ENCODE results near the gene NCBP2L.

Gene NCBP2L

GRCh38 chrX:107758231-107758766 lies 19.2 kb upstream of the NCBP2L start:
- TF ChIP-seq CTCF (IDR thresholded peaks at IDR 0.05; ENCODE audit: borderline replicate concordance, control extremely low read depth, extremely low read depth, insufficient read depth, missing control alignments): no peak
- in situ Hi-C loops (cut with MboI; ENCODE audit: low sequenced_read_pairs, unreplicated experiment): no loop called here

DNA sequence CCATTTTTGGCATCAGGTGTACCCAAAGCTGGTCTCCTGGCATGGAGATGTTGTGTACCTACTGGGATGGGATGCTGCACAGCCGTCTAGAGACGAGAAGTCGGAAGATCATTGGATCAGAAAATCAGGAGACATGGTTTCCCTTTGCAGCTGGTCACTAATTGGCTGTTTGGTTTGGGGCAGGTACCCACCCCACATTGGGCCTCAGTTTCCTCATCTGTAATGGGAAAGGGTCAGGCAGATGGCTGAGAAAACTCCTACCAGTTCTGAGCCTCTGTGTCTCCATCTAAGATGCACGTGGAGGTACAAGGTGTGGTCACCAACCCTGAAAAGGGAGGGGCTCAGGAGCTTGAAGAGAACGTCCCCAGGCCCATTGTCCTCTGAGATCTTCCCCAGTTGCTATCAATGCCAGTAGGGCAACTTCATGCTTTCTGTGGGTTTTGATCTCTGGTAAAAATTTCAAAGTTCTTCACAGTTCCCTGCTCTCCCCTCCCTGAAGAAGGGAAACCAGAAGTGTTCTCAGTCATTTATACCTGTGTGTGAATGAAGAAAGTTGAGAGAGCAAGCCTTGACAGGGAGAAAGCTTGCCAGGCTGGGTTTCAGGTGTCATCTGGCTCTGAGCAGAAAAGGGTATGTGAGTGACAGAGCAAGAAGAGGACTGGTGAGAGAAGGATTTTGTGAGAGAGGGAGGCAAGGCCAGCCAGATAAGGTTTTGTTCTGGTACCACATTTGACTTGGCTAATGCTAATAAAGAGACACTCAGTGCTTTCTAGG lies 17.0 kb upstream of the NCBP2L start:
- in situ Hi-C loops (cut with MboI; ENCODE audit: low sequenced_read_pairs, unreplicated experiment): no loop called here
- TF ChIP-seq CTCF (IDR thresholded peaks at IDR 0.05; ENCODE audit: borderline replicate concordance, control extremely low read depth, extremely low read depth, insufficient read depth, missing control alignments): no peak

More at GRCh38 chrX:107758231-107758766, 19.2 kb upstream of the NCBP2L start:
- DNase-seq (ENCODE audit: low spot score): no peak

GRCh38 chrX:107763647-107764046 lies 13.9 kb upstream of the NCBP2L start:
- DNase-seq (ENCODE audit: low spot score): no peak
- TF ChIP-seq CTCF (IDR thresholded peaks at IDR 0.05; ENCODE audit: borderline replicate concordance, control extremely low read depth, extremely low read depth, insufficient read depth, missing control alignments): no peak
- in situ Hi-C loops (cut with MboI; ENCODE audit: low sequenced_read_pairs, unreplicated experiment): no loop called here

More for the DNA sequence above, 17.0 kb upstream of the NCBP2L start:
- no peak for DNase-seq (ENCODE audit: low spot score)

DNA sequence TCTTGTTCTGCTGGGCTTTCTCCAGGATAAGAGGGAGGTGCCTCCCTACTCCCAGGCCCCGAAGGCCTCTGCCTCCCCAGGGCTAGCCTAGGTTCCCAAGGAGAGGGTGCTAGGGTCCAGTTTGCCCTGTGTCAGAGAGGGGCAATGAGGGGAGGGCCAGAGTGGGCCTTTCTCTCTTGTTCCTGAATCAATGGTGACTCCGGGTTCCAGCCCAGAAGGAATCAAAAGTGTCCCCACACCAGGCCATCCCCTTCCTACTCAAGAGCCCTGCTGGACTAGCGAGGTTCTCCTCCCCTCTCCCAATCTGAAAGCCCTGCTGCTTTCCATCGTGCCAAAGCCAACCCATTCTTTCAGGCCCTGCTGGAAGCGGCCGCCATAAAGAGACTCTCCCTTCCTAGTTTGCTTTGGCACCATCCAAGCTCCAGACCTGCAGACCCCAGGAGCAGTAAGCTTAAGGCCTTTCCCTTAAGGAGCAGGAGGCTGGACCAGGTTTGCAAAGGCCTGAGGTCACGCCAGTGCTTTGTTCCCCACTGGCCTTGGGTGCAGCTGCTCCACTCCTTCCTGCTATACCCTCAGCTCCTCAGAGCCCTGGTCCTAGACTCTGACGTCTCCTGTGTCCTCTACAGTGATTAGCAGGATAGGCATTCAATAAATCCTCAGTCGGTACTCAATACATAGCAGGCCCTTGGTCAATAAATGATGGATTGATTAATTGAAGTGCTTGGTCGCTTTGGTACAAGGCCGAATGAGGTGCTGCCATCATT lies 12.5 kb upstream of the NCBP2L start:
- no peak for TF ChIP-seq CTCF (IDR thresholded peaks at IDR 0.05; ENCODE audit: borderline replicate concordance, control extremely low read depth, extremely low read depth, insufficient read depth, missing control alignments)
- in situ Hi-C loops (cut with MboI; ENCODE audit: low sequenced_read_pairs, unreplicated experiment): no loop called here
- no peak for DNase-seq (ENCODE audit: low spot score)

DNA sequence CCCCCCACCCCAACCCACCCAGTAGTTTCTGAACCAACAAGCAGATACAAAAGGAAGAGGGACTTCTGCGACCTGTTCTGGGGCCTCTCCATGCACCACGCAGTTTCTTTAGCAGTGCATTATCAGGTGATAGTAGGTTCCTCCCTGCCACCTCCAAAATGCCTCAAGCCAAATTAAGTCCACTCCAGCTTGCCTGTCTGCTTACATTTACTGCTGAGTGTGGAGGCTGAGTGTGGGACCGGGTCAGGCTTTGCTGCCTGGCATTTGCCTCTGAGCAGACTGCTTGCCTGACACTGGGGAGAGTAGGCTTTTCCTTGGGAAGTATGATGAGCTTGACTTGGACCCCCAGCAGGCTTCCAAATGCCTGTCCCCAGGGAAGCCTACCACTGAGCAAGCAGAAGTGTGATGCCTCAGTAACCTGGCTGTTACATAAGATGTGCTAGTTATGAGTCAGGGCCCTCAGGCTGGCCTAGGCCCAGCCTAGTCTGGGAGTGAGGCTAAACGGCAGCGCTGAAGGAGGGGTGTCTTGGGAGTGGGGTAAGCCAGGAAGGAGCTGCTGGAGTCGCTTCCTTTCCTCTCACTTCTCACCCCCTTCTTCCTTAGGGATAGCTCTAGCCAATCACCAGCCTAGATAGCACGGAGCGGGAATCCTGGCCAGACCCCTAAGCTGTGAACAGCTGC lies 10.9 kb upstream of the NCBP2L start:
- in situ Hi-C loops (cut with MboI; ENCODE audit: low sequenced_read_pairs, unreplicated experiment): no loop called here
- no peak for DNase-seq (ENCODE audit: low spot score)
- no peak for TF ChIP-seq CTCF (IDR thresholded peaks at IDR 0.05; ENCODE audit: borderline replicate concordance, control extremely low read depth, extremely low read depth, insufficient read depth, missing control alignments)

DNA sequence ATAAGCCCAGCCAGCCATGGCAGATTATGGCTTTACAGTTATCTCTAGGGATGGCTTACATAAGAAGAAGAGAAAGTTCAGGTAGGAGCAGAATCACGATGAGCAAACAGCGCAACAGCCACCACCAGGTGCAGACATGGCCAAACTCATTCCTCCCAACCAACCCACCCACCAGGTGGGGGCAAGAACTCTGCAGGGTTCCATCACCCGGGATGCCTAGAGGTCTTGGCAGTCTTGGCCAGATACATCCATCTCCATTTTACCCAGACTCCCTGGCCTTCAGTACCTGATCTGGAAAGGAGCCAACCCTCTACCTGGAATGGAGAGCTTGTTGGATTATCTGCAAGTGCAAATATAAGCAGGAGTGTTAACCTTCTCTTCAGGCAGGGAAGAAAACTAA lies 9.5 kb upstream of the NCBP2L start:
- DNase-seq (ENCODE audit: low spot score): no peak
- in situ Hi-C loops (cut with MboI; ENCODE audit: low sequenced_read_pairs, unreplicated experiment): no loop called here
- TF ChIP-seq CTCF (IDR thresholded peaks at IDR 0.05; ENCODE audit: borderline replicate concordance, control extremely low read depth, extremely low read depth, insufficient read depth, missing control alignments): no peak

All from GM13976 (cell line).